Activated naive CD8-positive, alpha-beta T cell treated with anti-CD3 and anti-CD28 coated beads, Interleukin-2, amount 10 ng/mL, durations not matched to agents 7 days and 5 days (primary cell): ENCODE measurements around the gene SCAMP5. TPM values are rescaled to one million over a fixed set of nuclear protein-coding genes. Genes with fewer than 3 reads are reported as not detected.
A peak's percentile ranks its signal among the peaks of the same experiment; 100 is the strongest.

Source experiments
- ATAC-seq: fragments of 150-1000 bp; cut with Tn5 transposase; one replicate; pipeline ENCODE4 v1.10.0; 2021; ENCODE audit warnings: low read depth, moderate library complexity
- POLR2A ChIA-PET: fragments of 350-600 bp; sonication (Branson Sonifier 250); formaldehyde crosslinking; loops from one replicate; lab custom pipeline; 2021; ENCODE audit warnings: antibody characterized with exemption; lab: Charles Lee
- DNase-seq: peaks from one replicate; pipeline ENCODE4 v3.0.0; 2021
- H3K27ac Mint-ChIP-seq: one replicate; pipeline ENCODE4 v1.8.0; 2022; ENCODE audit warnings: mild to moderate bottlenecking, mixed read lengths
- H3K27me3 Mint-ChIP-seq: one replicate; pipeline ENCODE4 v1.8.0; 2022; ENCODE audit warnings: mild to moderate bottlenecking, moderate library complexity, mixed read lengths
- H3K36me3 Mint-ChIP-seq: one replicate; pipeline ENCODE4 v1.8.0; 2021; ENCODE audit warnings: mild to moderate bottlenecking, mixed read lengths
- H3K4me1 Mint-ChIP-seq: one replicate; pipeline ENCODE4 v1.8.0; 2021; ENCODE audit warnings: mixed read lengths
- H3K4me3 Mint-ChIP-seq: one replicate; pipeline ENCODE4 v1.8.0; 2022; ENCODE audit warnings: mild to moderate bottlenecking, moderate library complexity, mixed read lengths
- H3K9me3 Mint-ChIP-seq: one replicate; pipeline ENCODE4 v1.8.0; 2021; ENCODE audit warnings: mixed read lengths
- total RNA-seq, 2 experiments: library from RNA; stranded (reverse); gene quantifications; one replicate each; pipeline ENCODE4 v1.2.3, GENCODE V29; 2021

The SCAMP5 gene
- total RNA-seq, 2 experiments from 2014 or later: 0.22 TPM; not detected in 1

DNA sequence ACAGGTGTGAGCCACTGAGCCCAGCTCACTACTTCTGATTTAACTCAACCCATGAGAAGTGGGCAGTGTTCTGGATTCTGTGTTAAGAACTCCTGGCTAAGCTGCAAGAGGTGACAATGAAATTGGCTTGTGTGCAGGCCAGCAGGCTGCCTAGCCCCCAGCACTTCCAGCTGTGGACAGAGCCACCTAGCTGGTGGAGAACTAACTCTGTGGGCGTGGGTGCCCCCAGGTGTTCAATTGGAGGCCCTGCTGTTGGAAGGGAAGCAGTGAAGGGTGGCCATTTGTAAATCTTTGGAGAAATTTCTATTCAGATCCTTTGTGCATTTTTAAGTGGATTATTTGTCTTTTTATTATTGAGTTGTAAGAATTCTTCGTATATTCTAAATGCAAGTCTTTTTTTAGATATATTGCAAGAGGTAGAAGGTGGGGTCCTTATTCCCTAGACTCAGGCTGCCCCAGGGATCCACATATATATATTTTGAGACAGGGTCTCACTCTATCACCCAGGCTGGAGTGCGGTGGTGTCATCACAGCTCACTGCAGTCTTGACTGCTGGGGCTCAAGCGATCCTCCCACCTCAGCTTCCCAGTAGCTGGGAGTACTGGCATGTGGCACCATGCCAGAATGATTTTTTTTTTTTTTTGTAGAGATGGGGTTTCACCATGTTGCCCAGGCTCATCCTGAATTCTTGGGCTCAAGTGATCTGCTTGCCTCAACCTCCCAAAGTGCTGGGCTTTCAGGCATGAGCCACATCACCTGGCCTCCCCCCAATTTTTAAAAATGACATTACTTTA is 7.2 kb upstream of the SCAMP5 start:
- Mint-ChIP-seq H3K9me3 (no peaks in the 10 kb centered on the region), H3K4me3 (no peak overlapping the region)
- POLR2A ChIA-PET: no interaction called here

GRCh38 chr15:74989527-74989926 is 5.8 kb upstream of the SCAMP5 start:
- Mint-ChIP-seq H3K27ac (no peak overlapping the region), H3K27me3 (peaks cover 13% of the 10 kb centered on the region), H3K36me3 (no peaks in the 10 kb centered on the region), H3K4me3 (no peak overlapping the region), H3K9me3 (no peaks in the 10 kb centered on the region), H3K4me1 (peaks cover under 1% of the 10 kb centered on the region)
- no peak for ATAC-seq
- no peak for DNase-seq
- POLR2A ChIA-PET: no interaction called here

More for the DNA sequence above, 7.2 kb upstream of the SCAMP5 start:
- peak; percentile 93 for ATAC-seq
- Mint-ChIP-seq H3K27me3 (peaks cover 13% of the 10 kb centered on the region), H3K27ac (no peak overlapping the region), H3K36me3 (no peaks in the 10 kb centered on the region), H3K4me1 (peaks cover 6% of the 10 kb centered on the region)
- DNase-seq: peak; percentile 54

GRCh38 chr15:74992619-74993018 is 2.7 kb upstream of the SCAMP5 start:
- no peak overlapping the region for H3K27ac Mint-ChIP-seq
- H3K4me1 Mint-ChIP-seq: peaks cover 7% of the 10 kb centered on the region
- POLR2A ChIA-PET: no interaction called here
- H3K9me3 Mint-ChIP-seq: no peaks in the 10 kb centered on the region
- ATAC-seq (no peak), DNase-seq (no peak)
- peaks cover 35% of the 10 kb centered on the region for H3K27me3 Mint-ChIP-seq
- no peaks in the 10 kb centered on the region for H3K36me3 Mint-ChIP-seq
- no peak overlapping the region for H3K4me3 Mint-ChIP-seq

- no peaks in the 10 kb centered on the region for H3K9me3 Mint-ChIP-seq
- POLR2A ChIA-PET: interaction anchor here (1.9 to 2.4 kb wide), 2 partner anchors 29 to 37 kb away, joined by 4 to 7 read pairs; partner anchors contain the start of genes PPCDC and RPP25
- H3K4me1 Mint-ChIP-seq: peaks cover 7% of the 10 kb centered on the region
- ATAC-seq (no peak), DNase-seq (no peak)
- H3K4me3 Mint-ChIP-seq: no peak overlapping the region
- H3K27me3 Mint-ChIP-seq: peaks cover 39% of the 10 kb centered on the region
- H3K27ac Mint-ChIP-seq: no peak overlapping the region
- H3K36me3 Mint-ChIP-seq: no peaks in the 10 kb centered on the region
Observed at GRCh38 chr15:74994236-74994635, 1.1 kb upstream of the SCAMP5 start.

- no peak overlapping the region for H3K27ac Mint-ChIP-seq
- no peaks in the 10 kb centered on the region for H3K9me3 Mint-ChIP-seq
- ATAC-seq (no peak), DNase-seq (no peak)
- H3K4me3 Mint-ChIP-seq: peak overlapping the region; percentile 50
- POLR2A ChIA-PET: interaction anchor here (0.8 to 2.4 kb wide), 4 partner anchors 29 to 1000 kb away, joined by 3 to 7 read pairs (median 4); partner anchors contain the start of genes PML, PPCDC and RPP25
- H3K36me3 Mint-ChIP-seq: no peaks in the 10 kb centered on the region
- H3K4me1 Mint-ChIP-seq: peaks cover 7% of the 10 kb centered on the region
- H3K27me3 Mint-ChIP-seq: peaks cover 38% of the 10 kb centered on the region
Observed at GRCh38 chr15:74994685-74995084, 678 bp upstream of the SCAMP5 start.

- H3K27me3 Mint-ChIP-seq: peaks cover 31% of the 10 kb centered on the region
- peak overlapping the region; percentile 45 for H3K4me3 Mint-ChIP-seq
- H3K27ac Mint-ChIP-seq: no peak overlapping the region
- DNase-seq (no peak), ATAC-seq (no peak)
- POLR2A ChIA-PET: interaction anchor here (0.6 to 2.4 kb wide), 4 partner anchors 7 to 39 kb away, joined by 3 to 7 read pairs (median 4); partner anchors contain the start of genes PPCDC and RPP25
- H3K9me3 Mint-ChIP-seq: no peaks in the 10 kb centered on the region
- peaks cover 7% of the 10 kb centered on the region for H3K4me1 Mint-ChIP-seq
- no peaks in the 10 kb centered on the region for H3K36me3 Mint-ChIP-seq
Observed at GRCh38 chr15:74995779-74996765, 709 bp downstream of the SCAMP5 start.

GRCh38 chr15:74997141-74997540 is 1.8 kb downstream of the SCAMP5 start:
- no peak for ATAC-seq
- Mint-ChIP-seq H3K36me3 (no peaks in the 10 kb centered on the region), H3K9me3 (no peaks in the 10 kb centered on the region), H3K4me3 (no peak overlapping the region), H3K4me1 (peaks cover 7% of the 10 kb centered on the region), H3K27me3 (peaks cover 31% of the 10 kb centered on the region), H3K27ac (no peak overlapping the region)
- POLR2A ChIA-PET: no interaction called here
- no peak for DNase-seq

DNA sequence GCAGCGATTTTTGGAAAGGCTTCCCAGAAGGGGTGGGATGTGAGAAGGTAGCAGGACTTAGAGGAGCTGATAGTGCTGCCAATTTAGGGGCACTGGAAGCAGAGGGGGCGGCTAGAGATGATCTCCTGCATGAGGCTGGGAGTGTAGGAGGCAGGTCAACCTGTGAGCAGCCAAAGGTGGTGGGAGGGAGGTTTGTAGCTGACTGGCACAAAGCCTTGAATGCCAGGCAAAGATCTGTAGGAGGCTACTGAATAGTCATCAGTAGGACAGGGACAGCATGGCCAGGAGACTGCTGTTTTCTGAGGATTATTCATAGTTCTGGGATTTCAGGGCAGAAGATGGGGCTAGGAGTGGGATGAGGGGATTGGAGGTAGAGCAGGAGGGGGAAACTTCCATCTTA is 2.2 kb downstream of the SCAMP5 start:
- no peak overlapping the region for H3K27ac Mint-ChIP-seq
- POLR2A ChIA-PET: no interaction called here
- DNase-seq (no peak), ATAC-seq (no peak)
- no peak overlapping the region for H3K4me3 Mint-ChIP-seq
- peaks cover 7% of the 10 kb centered on the region for H3K4me1 Mint-ChIP-seq
- peaks cover 31% of the 10 kb centered on the region for H3K27me3 Mint-ChIP-seq
- no peaks in the 10 kb centered on the region for H3K9me3 Mint-ChIP-seq
- no peaks in the 10 kb centered on the region for H3K36me3 Mint-ChIP-seq

GRCh38 chr15:75001310-75001709 is 5.9 kb downstream of the SCAMP5 start:
- Mint-ChIP-seq H3K36me3 (no peaks in the 10 kb centered on the region), H3K27me3 (peaks cover 29% of the 10 kb centered on the region), H3K27ac (no peak overlapping the region), H3K9me3 (no peaks in the 10 kb centered on the region), H3K4me1 (no peaks in the 10 kb centered on the region), H3K4me3 (no peak overlapping the region)
- no peak for DNase-seq
- ATAC-seq: no peak
- POLR2A ChIA-PET: no interaction called here

DNA sequence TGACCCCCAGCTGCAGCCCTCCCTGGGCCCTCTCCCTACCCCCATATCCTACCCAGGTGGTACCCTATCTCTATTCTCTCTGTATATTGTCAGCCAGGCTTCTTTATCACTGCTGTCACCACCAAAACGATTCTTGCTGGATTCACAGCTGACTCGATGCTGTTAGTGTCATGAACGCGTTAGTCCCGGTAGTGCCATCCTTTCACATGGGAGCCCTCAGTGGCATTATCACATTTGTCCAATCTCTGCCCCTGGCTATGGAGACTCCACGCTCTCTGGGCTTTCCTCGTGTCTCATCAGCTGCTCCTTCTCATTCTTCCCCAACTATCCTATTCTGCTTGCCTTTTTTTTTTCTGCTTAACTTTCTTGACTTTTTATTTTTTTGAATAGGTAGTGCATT is 7.0 kb downstream of the SCAMP5 start:
- Mint-ChIP-seq H3K4me3 (no peak overlapping the region), H3K27me3 (peaks cover 20% of the 10 kb centered on the region), H3K36me3 (no peaks in the 10 kb centered on the region), H3K4me1 (no peaks in the 10 kb centered on the region), H3K9me3 (no peaks in the 10 kb centered on the region), H3K27ac (no peak overlapping the region)
- POLR2A ChIA-PET: no interaction called here
- ATAC-seq (no peak), DNase-seq (no peak)

- no peak for ATAC-seq
- no peaks in the 10 kb centered on the region for H3K36me3 Mint-ChIP-seq
- no peak overlapping the region for H3K4me3 Mint-ChIP-seq
- POLR2A ChIA-PET: no interaction called here
- peaks cover 7% of the 10 kb centered on the region for H3K4me1 Mint-ChIP-seq
- H3K27ac Mint-ChIP-seq: no peak overlapping the region
- DNase-seq: no peak
- H3K27me3 Mint-ChIP-seq: peaks cover 35% of the 10 kb centered on the region
- no peaks in the 10 kb centered on the region for H3K9me3 Mint-ChIP-seq
Observed at GRCh38 chr15:75007216-75007615, 11.9 kb downstream of the SCAMP5 start.

- H3K4me1 Mint-ChIP-seq: peaks cover 7% of the 10 kb centered on the region
- no peaks in the 10 kb centered on the region for H3K9me3 Mint-ChIP-seq
- ATAC-seq: no peak
- peaks cover 35% of the 10 kb centered on the region for H3K27me3 Mint-ChIP-seq
- no peak for DNase-seq
- H3K36me3 Mint-ChIP-seq: no peaks in the 10 kb centered on the region
- POLR2A ChIA-PET: no interaction called here
- H3K27ac Mint-ChIP-seq: no peak overlapping the region
- H3K4me3 Mint-ChIP-seq: no peak overlapping the region
Observed at GRCh38 chr15:75008221-75008625, 12.9 kb downstream of the SCAMP5 start.

DNA sequence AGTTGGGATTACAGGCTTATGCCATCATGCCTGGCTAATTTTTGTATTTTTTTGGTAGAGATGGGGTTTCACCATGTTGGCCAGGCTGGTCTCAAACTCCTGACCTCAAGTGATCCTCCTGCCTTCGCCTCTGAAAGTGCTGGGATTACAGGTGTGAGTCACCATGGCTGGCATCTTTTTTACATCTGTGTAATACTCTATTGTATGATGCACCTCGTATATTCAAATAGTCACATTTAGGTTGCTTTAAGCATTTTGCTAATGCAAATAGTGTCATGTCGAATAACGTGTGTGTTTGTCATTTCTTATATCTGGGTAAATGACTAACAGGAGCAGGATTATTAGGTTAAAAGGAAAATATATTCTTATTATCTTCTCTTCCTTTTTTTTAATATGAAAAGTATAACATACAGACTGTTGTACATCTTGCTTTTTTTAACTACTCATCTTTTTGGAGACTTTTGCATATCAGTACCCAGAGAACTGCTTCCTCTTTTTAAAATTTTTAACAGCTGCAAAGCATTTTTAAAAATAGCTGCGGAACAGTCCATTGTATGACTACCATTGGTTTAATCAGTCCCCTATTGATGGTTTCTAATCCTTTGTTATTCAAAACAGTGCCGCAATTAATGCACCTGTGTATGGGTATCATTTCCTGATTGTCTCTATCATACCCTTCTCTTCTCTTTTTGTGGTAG is 13.4 kb downstream of the SCAMP5 start:
- ATAC-seq (no peak), DNase-seq (no peak)
- POLR2A ChIA-PET: no interaction called here
- Mint-ChIP-seq H3K9me3 (no peaks in the 10 kb centered on the region), H3K4me3 (no peak overlapping the region), H3K4me1 (peaks cover 7% of the 10 kb centered on the region), H3K36me3 (no peaks in the 10 kb centered on the region), H3K27me3 (peaks cover 32% of the 10 kb centered on the region), H3K27ac (no peak overlapping the region)
